BLaER1 (cell line): ENCODE measurements around the gene TGFBR1.

Experiments
- H3K27ac ChIP-seq: shearing (Covaris generic); formaldehyde crosslinking; 2 replicates; pipeline ENCODE4 v1.8.1; 2022
- H3K27me3 ChIP-seq: shearing (Covaris generic); formaldehyde crosslinking; 2 replicates; pipeline ENCODE4 v1.8.1; 2022
- H3K36me3 ChIP-seq: shearing (Covaris generic); formaldehyde crosslinking; 2 replicates; pipeline ENCODE4 v1.8.1; 2022
- H3K4me1 ChIP-seq: shearing (Covaris generic); formaldehyde crosslinking; 2 replicates; pipeline ENCODE4 v1.8.1; 2022
- H3K4me2 ChIP-seq: shearing (Covaris generic); formaldehyde crosslinking; 2 replicates; pipeline ENCODE4 v1.8.1; 2022
- H3K4me3 ChIP-seq: shearing (Covaris generic); formaldehyde crosslinking; 2 replicates; pipeline ENCODE4 v1.8.1; 2022
- H3K9ac ChIP-seq: shearing (Covaris generic); formaldehyde crosslinking; 2 replicates; pipeline ENCODE4 v1.8.1; 2022
- H3K9me3 ChIP-seq: shearing (Covaris generic); formaldehyde crosslinking; 2 replicates; pipeline ENCODE4 v1.8.1; 2022
- H4K20me1 ChIP-seq: shearing (Covaris generic); formaldehyde crosslinking; 2 replicates; pipeline ENCODE4 v1.8.1; 2022
- Cebpa-rat ChIP-seq: shearing (Covaris generic); IDR thresholded peaks from 2 replicates; pipeline ENCODE4 v1.8.1; 2022

Gene TGFBR1

DNA sequence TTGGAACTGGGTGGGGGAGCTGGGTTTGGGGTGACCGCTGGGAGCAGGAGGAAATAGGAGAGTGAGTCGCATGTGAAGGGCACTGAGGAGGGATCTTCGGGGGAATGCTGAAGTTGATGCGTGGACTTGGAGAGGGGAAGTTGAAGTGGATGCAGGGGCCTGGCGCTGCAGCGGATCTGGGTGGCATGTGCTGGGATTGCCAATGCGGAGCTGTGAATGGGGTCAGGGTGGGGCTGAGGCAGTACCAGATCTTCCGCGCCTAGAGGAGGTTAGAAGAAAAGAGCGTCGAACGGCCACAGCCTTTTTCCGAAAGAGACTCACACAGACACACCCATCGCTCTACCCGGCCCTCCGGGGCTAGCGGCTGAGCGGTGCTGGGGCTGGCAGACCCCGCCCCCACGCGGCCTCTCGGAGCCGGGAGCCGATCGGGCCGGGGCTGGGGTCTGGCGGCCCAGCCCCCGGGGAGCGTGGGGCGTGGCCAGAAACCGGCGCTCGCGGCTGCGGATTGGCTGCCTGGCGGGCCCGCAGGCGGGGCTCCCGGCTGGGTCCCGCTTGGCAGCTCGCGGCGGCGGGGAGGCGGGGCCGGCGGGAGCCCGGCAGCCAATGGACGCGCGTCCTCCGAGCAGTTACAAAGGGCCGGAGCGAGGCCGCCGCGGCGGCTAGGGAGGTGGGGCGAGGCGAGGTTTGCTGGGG lies at the start of gene TGFBR1:
TGFBR1 (plus strand) TSS at position 655 of the 693 bp plus-strand sequence. CDS start 93 bp downstream, outside the sequence.
- H3K4me1 ChIP-seq: peaks cover 38% of the 10 kb centered on the region
- no peak for TF ChIP-seq Cebpa-rat
- peaks cover 32% of the 10 kb centered on the region for H3K27me3 ChIP-seq
- H3K36me3 ChIP-seq: no peaks in the 10 kb centered on the region
- peak within 1 kb of the TSS; percentile 92 for H3K27ac ChIP-seq
- H3K4me3 ChIP-seq: peak within 1 kb of the TSS; percentile 90
- H3K9ac ChIP-seq: peak within 1 kb of the TSS; percentile 91
- H4K20me1 ChIP-seq: peaks cover 42% of the 10 kb centered on the region
- no peaks in the 10 kb centered on the region for H3K9me3 ChIP-seq
- H3K4me2 ChIP-seq: peak within 1 kb of the TSS; percentile 94

DNA sequence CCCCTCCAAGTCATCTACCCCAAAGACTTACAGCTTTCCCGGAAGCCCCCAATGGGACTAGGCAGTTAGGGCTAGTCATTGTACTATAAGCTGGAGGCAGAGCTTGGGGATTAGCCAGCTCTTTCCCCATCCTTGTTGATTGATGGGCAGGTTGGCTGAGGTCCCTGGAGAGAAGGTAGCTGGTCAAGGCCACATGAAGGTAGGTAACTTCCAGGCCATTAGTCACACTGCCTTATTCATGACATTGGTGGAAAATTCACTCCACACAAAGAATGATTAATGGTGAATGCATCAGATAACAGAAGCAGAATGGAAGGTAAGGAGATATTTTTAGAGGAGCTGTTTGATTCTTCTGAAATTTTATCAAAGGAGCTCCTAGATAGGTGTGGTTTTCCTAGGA lies 49.5 kb upstream of the TGFBR1 start:
- no peaks in the 10 kb centered on the region for H3K9me3 ChIP-seq
- H3K4me1 ChIP-seq: peaks cover 37% of the 10 kb centered on the region
- no peaks in the 10 kb centered on the region for H3K27me3 ChIP-seq
- peaks cover 14% of the 10 kb centered on the region; the same call in 1 of the 2 replicates for H4K20me1 ChIP-seq
- H3K9ac ChIP-seq: no peak overlapping the region
- TF ChIP-seq Cebpa-rat: no peak
- no peak overlapping the region for H3K27ac ChIP-seq
- no peaks in the 10 kb centered on the region for H3K36me3 ChIP-seq
- H3K4me2 ChIP-seq: no peak overlapping the region
- no peak overlapping the region for H3K4me3 ChIP-seq

DNA sequence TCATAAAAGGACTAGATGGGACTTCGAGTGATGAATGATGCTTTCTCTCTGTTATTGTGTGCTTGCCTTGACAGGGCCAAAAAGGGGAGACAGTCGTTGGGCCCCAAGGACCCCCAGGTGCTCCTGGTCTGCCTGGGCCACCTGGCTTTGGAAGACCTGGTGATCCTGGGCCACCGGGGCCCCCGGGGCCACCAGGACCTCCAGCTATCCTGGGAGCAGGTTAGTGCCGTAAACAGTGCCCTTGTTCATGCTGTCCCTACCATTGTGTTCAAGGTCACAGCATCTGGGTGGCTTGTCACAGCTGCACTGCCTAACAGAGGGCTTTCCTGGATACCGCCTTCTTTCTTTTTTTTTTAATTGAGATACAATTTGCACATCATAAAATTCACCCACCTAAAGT lies 48.7 kb upstream of the TGFBR1 start:
- no peak overlapping the region for H3K9ac ChIP-seq
- H3K27me3 ChIP-seq: no peaks in the 10 kb centered on the region
- peaks cover 42% of the 10 kb centered on the region for H3K4me1 ChIP-seq
- H3K4me3 ChIP-seq: no peak overlapping the region
- no peak overlapping the region for H3K27ac ChIP-seq
- no peaks in the 10 kb centered on the region for H3K36me3 ChIP-seq
- no peaks in the 10 kb centered on the region for H3K9me3 ChIP-seq
- H4K20me1 ChIP-seq: peaks cover 14% of the 10 kb centered on the region; the same call in 1 of the 2 replicates
- TF ChIP-seq Cebpa-rat: no peak
- no peak overlapping the region for H3K4me2 ChIP-seq

DNA sequence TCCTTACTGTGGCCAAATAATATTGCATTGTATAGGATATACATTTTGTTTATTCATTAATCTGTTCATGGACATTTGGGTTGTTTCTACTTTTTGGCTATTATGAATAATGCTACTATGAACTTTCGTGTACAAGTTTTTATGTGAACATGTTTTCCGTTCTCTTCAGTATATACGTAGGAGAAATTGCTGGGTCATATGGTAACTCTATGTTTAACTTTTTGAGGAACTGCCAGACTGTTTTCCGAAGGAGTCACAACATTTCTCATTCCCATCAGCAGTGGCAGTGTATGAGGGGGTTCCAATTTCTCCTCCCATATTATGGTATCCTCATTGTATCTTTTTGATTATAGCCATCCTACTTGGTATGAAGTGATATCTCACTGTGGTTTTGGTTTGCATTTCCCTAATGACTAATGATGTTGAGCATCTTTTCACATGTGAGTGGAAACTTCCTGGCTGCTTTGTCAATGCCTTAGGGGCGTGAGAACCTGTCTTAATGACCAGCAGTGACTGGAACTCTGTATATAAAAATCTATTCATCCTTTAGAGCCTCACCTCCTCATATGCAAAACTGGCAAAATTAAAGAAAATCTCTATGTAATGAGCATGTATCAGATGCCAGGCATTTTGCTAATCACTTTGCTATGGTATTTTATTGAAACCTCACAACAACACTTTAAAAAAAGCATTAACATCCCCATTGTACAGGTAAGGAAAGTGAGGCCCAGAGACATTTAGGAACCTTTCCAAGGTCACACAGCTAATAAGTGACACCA lies 47.8 kb upstream of the TGFBR1 start:
- H3K9me3 ChIP-seq: no peaks in the 10 kb centered on the region
- no peaks in the 10 kb centered on the region for H3K27me3 ChIP-seq
- H3K36me3 ChIP-seq: no peaks in the 10 kb centered on the region
- H3K4me2 ChIP-seq: peak overlapping the region; percentile 81
- no peak overlapping the region for H3K27ac ChIP-seq
- peaks cover 42% of the 10 kb centered on the region for H3K4me1 ChIP-seq
- H3K9ac ChIP-seq: no peak overlapping the region
- TF ChIP-seq Cebpa-rat: no peak
- peaks cover 14% of the 10 kb centered on the region; the same call in 1 of the 2 replicates for H4K20me1 ChIP-seq
- H3K4me3 ChIP-seq: no peak overlapping the region

DNA sequence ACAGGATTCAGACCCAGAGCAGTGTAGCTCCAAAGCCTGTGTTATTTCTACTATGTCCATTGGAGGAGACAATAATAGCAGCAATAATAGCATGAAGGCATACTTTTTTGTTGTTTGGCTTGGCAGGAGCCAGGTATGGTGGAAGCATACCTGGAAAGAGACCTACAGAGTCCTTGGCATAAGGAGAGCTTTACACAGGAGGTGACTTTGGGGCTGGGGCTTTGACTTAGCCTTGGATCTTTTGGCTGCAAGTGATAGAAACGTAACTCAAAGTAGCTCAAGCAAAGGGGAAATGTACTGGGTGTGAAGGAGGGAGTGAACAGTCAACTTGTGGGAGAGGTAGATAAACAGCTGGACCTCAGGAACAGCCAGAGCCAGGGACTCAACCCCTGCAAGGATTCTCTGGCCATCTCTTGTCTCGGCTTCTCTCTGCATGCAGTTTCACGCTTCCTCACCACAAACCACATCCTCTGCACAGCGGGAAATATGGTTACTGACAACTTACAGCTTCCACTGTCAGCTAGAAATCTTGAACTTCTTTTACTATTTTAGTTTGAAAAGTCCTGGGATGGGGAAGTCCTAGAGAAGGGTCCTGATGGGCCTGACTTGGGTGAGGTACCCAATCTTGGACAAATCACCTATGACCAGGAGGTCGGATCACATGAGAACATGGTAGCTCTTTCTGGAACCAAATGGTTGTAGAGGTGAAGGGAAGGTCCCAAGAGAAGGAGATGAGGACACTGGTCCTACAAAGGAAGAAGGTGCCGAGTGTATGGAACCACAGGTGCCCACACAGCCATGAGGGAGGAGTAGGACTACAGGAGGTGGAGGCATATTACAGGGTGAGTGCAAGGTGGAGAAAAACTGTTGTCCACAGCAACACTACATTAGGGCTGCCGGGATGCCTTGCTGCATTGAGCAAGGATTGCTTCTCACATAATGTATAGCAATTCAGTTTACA lies 47.0 kb upstream of the TGFBR1 start:
- Histone ChIP-seq H4K20me1 (peaks cover 14% of the 10 kb centered on the region; the same call in 1 of the 2 replicates), H3K36me3 (no peaks in the 10 kb centered on the region), H3K4me1 (peaks cover 42% of the 10 kb centered on the region), H3K27ac (0 out of 2 replicates have a peak overlapping the region, but pooled peaks have one; percentile 69), H3K9me3 (no peaks in the 10 kb centered on the region), H3K9ac (no peak overlapping the region), H3K4me2 (peak overlapping the region; percentile 81), H3K27me3 (no peaks in the 10 kb centered on the region), H3K4me3 (peak overlapping the region; percentile 16; the same call in 1 of the 2 replicates)
- TF ChIP-seq Cebpa-rat: no peak

DNA sequence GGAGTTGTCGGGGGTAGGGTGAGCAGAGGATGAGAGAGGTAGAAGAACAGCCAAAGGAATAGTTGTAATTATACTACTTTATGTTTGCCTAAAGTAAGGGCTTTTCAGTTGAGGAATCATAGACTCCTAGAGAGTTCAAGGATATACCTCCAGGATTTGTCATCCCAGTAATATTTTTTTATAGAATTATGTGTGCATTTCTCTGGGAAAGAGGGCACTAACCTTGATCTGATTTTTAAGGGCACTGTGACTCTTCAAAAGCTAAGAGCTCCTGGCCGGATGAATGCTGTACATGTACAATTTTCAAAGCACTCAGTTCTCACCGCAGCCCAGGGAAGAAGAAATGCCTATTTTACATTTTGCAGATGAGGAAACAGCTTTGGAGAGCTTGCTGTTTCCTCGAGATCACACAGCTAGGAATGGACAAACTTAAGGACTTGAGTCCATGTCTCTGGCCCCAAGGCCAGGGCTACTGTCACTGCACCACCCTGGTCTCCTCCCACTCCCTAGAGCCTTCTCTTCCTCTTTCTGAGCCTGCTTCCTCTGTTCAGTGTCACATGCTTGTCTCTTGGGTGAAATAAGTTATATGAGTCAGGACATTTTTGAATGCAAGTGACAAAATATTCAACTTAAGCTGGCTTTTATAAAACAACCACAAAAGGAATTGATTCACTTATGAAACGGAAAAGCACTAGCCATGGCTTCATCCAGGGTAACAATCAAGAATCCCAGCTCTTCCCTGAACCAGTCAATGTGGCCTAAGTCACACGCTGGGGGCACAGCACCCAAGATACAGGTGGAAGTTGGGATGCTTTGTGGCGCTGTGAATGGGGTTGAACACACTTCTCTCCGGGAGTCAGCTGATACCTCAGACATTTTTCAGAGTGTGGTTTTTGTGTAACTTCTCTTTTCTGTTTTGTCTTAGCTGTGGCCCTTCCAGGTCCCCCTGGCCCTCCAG lies 45.7 kb upstream of the TGFBR1 start:
- H3K27ac ChIP-seq: peak overlapping the region; percentile 69
- H3K9me3 ChIP-seq: no peaks in the 10 kb centered on the region
- peaks cover 14% of the 10 kb centered on the region; the same call in 1 of the 2 replicates for H4K20me1 ChIP-seq
- H3K9ac ChIP-seq: peak overlapping the region; percentile 39; the same call in 1 of the 2 replicates
- H3K36me3 ChIP-seq: no peaks in the 10 kb centered on the region
- peak overlapping the region; percentile 81 for H3K4me2 ChIP-seq
- no peak overlapping the region for H3K4me3 ChIP-seq
- TF ChIP-seq Cebpa-rat: no peak
- H3K4me1 ChIP-seq: peaks cover 42% of the 10 kb centered on the region
- H3K27me3 ChIP-seq: no peaks in the 10 kb centered on the region

DNA sequence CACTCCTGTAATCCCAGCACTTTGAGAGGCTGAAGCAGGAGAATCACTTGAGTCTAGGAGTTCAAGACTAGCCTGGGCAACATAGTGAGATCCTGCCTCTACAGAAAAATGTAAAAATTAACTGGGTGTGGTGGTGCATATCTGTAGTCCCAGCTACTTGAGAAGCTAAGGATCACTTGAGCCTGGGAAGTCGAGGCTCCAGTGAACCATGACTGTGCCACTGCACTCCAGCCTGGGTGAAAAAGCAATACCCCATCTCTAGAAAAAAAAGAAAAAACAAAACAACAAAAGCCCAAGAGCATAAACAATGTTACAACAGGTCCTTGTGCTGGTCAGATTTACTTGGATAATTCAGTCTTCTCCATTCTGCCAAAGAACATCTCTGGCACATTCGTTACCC lies 44.3 kb upstream of the TGFBR1 start:
- Histone ChIP-seq H3K27ac (no peak overlapping the region), H3K27me3 (no peaks in the 10 kb centered on the region), H3K36me3 (no peaks in the 10 kb centered on the region), H3K4me3 (no peak overlapping the region), H3K4me1 (peaks cover 42% of the 10 kb centered on the region), H3K9me3 (no peaks in the 10 kb centered on the region), H3K4me2 (peak overlapping the region; percentile 81), H3K9ac (no peak overlapping the region), H4K20me1 (peaks cover 14% of the 10 kb centered on the region; the same call in 1 of the 2 replicates)
- no peak for TF ChIP-seq Cebpa-rat

DNA sequence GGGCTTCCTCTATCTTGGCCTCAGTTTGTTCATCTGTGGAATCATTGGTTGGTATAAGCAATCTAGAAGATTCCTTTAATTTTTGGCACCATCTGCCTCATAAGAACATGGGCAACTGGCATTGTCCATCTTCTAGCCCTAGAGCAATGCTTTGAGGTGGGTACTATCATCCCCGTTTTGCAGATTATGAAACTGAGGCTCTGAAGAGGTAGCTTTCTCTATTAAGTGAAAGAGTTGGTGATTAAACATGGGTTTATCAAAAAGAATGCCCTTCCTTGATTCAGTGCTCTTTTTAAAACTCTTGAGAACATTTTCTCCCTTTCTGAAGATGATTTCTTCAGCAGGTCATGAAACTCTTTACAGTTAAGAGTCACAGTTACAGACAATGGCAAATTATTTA lies 42.4 kb upstream of the TGFBR1 start:
- no peak overlapping the region for H3K4me2 ChIP-seq
- H3K27ac ChIP-seq: no peak overlapping the region
- H4K20me1 ChIP-seq: peaks cover 10% of the 10 kb centered on the region; the same call in 1 of the 2 replicates
- no peaks in the 10 kb centered on the region for H3K36me3 ChIP-seq
- no peaks in the 10 kb centered on the region for H3K27me3 ChIP-seq
- H3K4me3 ChIP-seq: no peak overlapping the region
- H3K4me1 ChIP-seq: peaks cover 33% of the 10 kb centered on the region
- no peak for TF ChIP-seq Cebpa-rat
- no peaks in the 10 kb centered on the region for H3K9me3 ChIP-seq
- H3K9ac ChIP-seq: no peak overlapping the region
